ENCODE data around the gene MCUB. TPM values are rescaled to one million over a fixed set of nuclear protein-coding genes. Genes with fewer than 3 reads are reported as not detected.

The MCUB gene
- total RNA-seq, 1 donor from 2014 or later = 29.2 TPM

DNA sequence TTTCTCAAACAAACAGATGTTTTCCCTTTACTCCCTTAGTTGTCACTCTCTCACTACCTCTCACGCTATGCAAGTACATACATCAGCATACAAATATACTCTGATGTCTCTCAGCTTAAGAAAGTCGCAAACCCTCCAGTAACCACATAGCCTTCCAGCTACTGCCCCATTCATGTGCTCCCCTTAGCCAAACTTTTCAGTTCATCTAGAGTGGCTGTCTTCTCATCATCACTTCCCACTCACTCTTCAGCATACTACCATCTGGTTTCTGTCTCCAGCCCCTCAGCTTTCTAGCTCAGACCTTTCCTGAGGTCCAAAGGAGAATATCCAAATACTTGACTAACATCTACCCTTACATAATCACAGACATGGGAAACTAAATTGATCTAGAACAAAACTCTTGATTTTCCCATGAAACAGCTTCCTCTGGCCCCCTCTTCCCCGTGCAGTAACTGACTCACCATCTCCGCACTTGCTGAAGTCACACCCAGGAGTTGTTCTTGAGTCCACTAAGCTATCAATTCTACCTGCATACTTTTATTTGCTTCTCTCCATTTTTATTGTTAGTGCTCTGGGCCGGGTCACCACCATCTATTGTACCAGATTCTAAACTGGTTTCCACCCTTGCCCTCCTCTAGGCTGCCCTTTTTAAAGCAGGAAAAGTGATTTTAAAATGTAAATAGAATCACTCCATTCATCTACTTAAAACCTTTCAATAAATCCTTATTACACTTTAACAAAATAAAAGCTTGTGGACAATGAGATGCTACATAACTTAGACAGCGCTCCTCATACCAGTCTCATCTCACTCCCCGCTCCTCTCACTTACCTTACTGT is 86.0 kb downstream of the MCUB start:
- Histone ChIP-seq H3K27me3 (ENCODE audit: control insufficient read depth, insufficient read depth, low read length) (no peaks in the 10 kb centered on the region), H3K36me3 (ENCODE audit: control insufficient read depth, insufficient read depth, low read length) (no peaks in the 10 kb centered on the region), H3K4me3 (ENCODE audit: low read depth, low read length) (no peak overlapping the region)
- TF ChIP-seq CTCF (IDR thresholded peaks at IDR 0.05; ENCODE audit: insufficient read depth, low read length, poor library complexity, severe bottlenecking) = no peak
- DNase-seq (ENCODE audit: low read depth) = no peak

GRCh38 chr4:109648266-109648996 is 88.4 kb downstream of the MCUB start:
- no peak for DNase-seq (ENCODE audit: low read depth)
- H3K36me3 ChIP-seq (ENCODE audit: control insufficient read depth, insufficient read depth, low read length) = no peaks in the 10 kb centered on the region
- no peaks in the 10 kb centered on the region for H3K27me3 ChIP-seq (ENCODE audit: control insufficient read depth, insufficient read depth, low read length)
- H3K4me3 ChIP-seq (ENCODE audit: low read depth, low read length) = no peak overlapping the region
- TF ChIP-seq CTCF (IDR thresholded peaks at IDR 0.05; ENCODE audit: insufficient read depth, low read length, poor library complexity, severe bottlenecking) = no peak

- Histone ChIP-seq H3K36me3 (ENCODE audit: control insufficient read depth, insufficient read depth, low read length) (no peaks in the 10 kb centered on the region), H3K27me3 (ENCODE audit: control insufficient read depth, insufficient read depth, low read length) (no peaks in the 10 kb centered on the region), H3K4me3 (ENCODE audit: low read depth, low read length) (no peak overlapping the region)
- no peak for DNase-seq (ENCODE audit: low read depth)
- no peak for TF ChIP-seq CTCF (IDR thresholded peaks at IDR 0.05; ENCODE audit: insufficient read depth, low read length, poor library complexity, severe bottlenecking)
Observed at GRCh38 chr4:109648997-109649575, 89.0 kb downstream of the MCUB start.

DNA sequence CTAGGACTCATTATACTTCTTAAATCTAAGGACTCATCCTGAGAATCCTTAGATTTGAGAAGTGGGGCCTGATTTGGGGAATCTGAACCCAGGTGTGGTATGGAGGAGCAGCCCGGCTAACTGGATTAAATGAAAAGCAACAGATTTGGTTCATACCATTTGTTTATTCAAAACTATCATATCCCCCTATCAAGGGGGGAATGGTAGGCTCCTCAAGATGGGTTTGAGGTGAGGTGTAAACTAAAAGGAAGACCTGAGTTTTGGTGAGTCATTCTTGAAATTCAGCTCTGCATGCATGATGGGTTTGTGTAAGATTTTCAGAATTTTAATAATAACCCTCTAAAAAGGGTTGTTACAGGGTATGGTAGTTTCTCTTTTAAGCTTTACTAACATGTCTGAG is 89.8 kb downstream of the MCUB start:
- Histone ChIP-seq H3K36me3 (ENCODE audit: control insufficient read depth, insufficient read depth, low read length) (no peaks in the 10 kb centered on the region), H3K27me3 (ENCODE audit: control insufficient read depth, insufficient read depth, low read length) (no peaks in the 10 kb centered on the region), H3K4me3 (ENCODE audit: low read depth, low read length) (no peak overlapping the region)
- DNase-seq (ENCODE audit: low read depth) = no peak
- TF ChIP-seq CTCF (IDR thresholded peaks at IDR 0.05; ENCODE audit: insufficient read depth, low read length, poor library complexity, severe bottlenecking) = no peak

GRCh38 chr4:109655396-109655795 is 95.3 kb downstream of the MCUB start:
- no peak for TF ChIP-seq CTCF (IDR thresholded peaks at IDR 0.05; ENCODE audit: insufficient read depth, low read length, poor library complexity, severe bottlenecking)
- Histone ChIP-seq H3K27me3 (ENCODE audit: control insufficient read depth, insufficient read depth, low read length) (no peaks in the 10 kb centered on the region), H3K36me3 (ENCODE audit: control insufficient read depth, insufficient read depth, low read length) (no peaks in the 10 kb centered on the region)

More at GRCh38 chr4:109655396-109655795, 95.3 kb downstream of the MCUB start:
- H3K4me3 ChIP-seq (ENCODE audit: low read depth, low read length) = no peak overlapping the region
- DNase-seq (ENCODE audit: low read depth) = no peak

Measured in kidney epithelial cell (primary cell).